Nephron (organoid): ENCODE data around the gene PRUNE2.
A peak's percentile ranks its signal among the peaks of the same experiment; 100 is the strongest.

Source experiments
- H3K27ac Mint-ChIP-seq, 3 experiments: 2 replicates each; pipeline ENCODE4 v1.8.0; 2020; ENCODE audit warnings: mixed read lengths in 3 of 3, mild to moderate bottlenecking in 2 of 3, moderate library complexity in 1 of 3
- H3K27me3 Mint-ChIP-seq: 2 replicates; pipeline ENCODE4 v1.8.0; 2021; ENCODE audit warnings: low read depth, mild to moderate bottlenecking, moderate library complexity, mixed read lengths
- H3K36me3 Mint-ChIP-seq: 2 replicates; pipeline ENCODE4 v1.8.0; 2020; ENCODE audit warnings: low read depth, mixed read lengths
- H3K4me1 Mint-ChIP-seq: 2 replicates; pipeline ENCODE4 v1.8.0; 2020; ENCODE audit warnings: mixed read lengths
- H3K4me3 Mint-ChIP-seq, 3 experiments: 2 replicates each; pipeline ENCODE4 v1.8.0; 2020; ENCODE audit warnings: mild to moderate bottlenecking in 3 of 3, mixed read lengths in 3 of 3, moderate library complexity in 2 of 3
- H3K9me3 Mint-ChIP-seq: 2 replicates; pipeline ENCODE4 v1.8.0; 2020; ENCODE audit warnings: mixed read lengths
- CTCF ChIP-seq, 3 experiments: fragments of 200-600 bp; sonication (generic); IDR thresholded peaks; one replicate each; pipeline ENCODE4 v1.5.0; 2021; ENCODE audit warnings: antibody characterized with exemption in 3 of 3; ENCODE audit not compliant: unreplicated experiment in 3 of 3

PRUNE2 gene

GRCh38 chr9:76620996-76621395 is 284.9 kb downstream of the PRUNE2 start:
- peak overlapping the region in 2 of 3 experiments; percentile 5 to 11 for H3K27ac Mint-ChIP-seq
- no peaks in the 10 kb centered on the region for H3K4me1 Mint-ChIP-seq
- no peaks in the 10 kb centered on the region for H3K36me3 Mint-ChIP-seq
- H3K9me3 Mint-ChIP-seq: no peaks in the 10 kb centered on the region
- no peaks in the 10 kb centered on the region for H3K27me3 Mint-ChIP-seq
- no peak overlapping the region for H3K4me3 Mint-ChIP-seq
- no peak for TF ChIP-seq CTCF (IDR thresholded peaks at IDR 0.05; ENCODE audit: unreplicated experiment in 3 of 3)

- Mint-ChIP-seq H3K4me1 (no peaks in the 10 kb centered on the region), H3K27ac (peak overlapping the region in 2 of 3 experiments; percentile 5 to 11), H3K9me3 (no peaks in the 10 kb centered on the region), H3K4me3 (no peak overlapping the region), H3K27me3 (peaks cover 3% of the 10 kb centered on the region), H3K36me3 (no peaks in the 10 kb centered on the region)
- no peak for TF ChIP-seq CTCF (IDR thresholded peaks at IDR 0.05; ENCODE audit: unreplicated experiment in 3 of 3)
Measured at GRCh38 chr9:76620581-76620980, 285.3 kb downstream of the PRUNE2 start.

GRCh38 chr9:76619640-76620039 is 286.3 kb downstream of the PRUNE2 start:
- Mint-ChIP-seq H3K4me1 (no peaks in the 10 kb centered on the region), H3K36me3 (no peaks in the 10 kb centered on the region), H3K4me3 (no peak overlapping the region), H3K27ac (peak overlapping the region in 2 of 3 experiments; percentile 55 to 89), H3K9me3 (no peaks in the 10 kb centered on the region), H3K27me3 (peaks cover 3% of the 10 kb centered on the region)
- TF ChIP-seq CTCF (IDR thresholded peaks at IDR 0.05; ENCODE audit: unreplicated experiment in 3 of 3): no peak

GRCh38 chr9:76619197-76619596 is 286.7 kb downstream of the PRUNE2 start:
- Mint-ChIP-seq H3K27me3 (peaks cover 3% of the 10 kb centered on the region), H3K27ac (peak overlapping the region in 1 of 3 experiments; percentile 89), H3K9me3 (no peaks in the 10 kb centered on the region), H3K4me3 (no peak overlapping the region), H3K36me3 (no peaks in the 10 kb centered on the region), H3K4me1 (no peaks in the 10 kb centered on the region)
- no peak for TF ChIP-seq CTCF (IDR thresholded peaks at IDR 0.05; ENCODE audit: unreplicated experiment in 3 of 3)

- peaks cover 3% of the 10 kb centered on the region for H3K27me3 Mint-ChIP-seq
- H3K4me1 Mint-ChIP-seq: no peaks in the 10 kb centered on the region
- peak overlapping the region in 1 of 3 experiments; percentile 89 for H3K27ac Mint-ChIP-seq
- H3K9me3 Mint-ChIP-seq: no peaks in the 10 kb centered on the region
- no peaks in the 10 kb centered on the region for H3K36me3 Mint-ChIP-seq
- TF ChIP-seq CTCF (IDR thresholded peaks at IDR 0.05; ENCODE audit: unreplicated experiment in 3 of 3): no peak
- no peak overlapping the region for H3K4me3 Mint-ChIP-seq
Measured at GRCh38 chr9:76618762-76619161, 287.2 kb downstream of the PRUNE2 start.

GRCh38 chr9:76617497-76618175 is 288.3 kb downstream of the PRUNE2 start:
- Mint-ChIP-seq H3K4me3 (no peak overlapping the region), H3K36me3 (no peaks in the 10 kb centered on the region), H3K9me3 (no peaks in the 10 kb centered on the region), H3K4me1 (no peaks in the 10 kb centered on the region), H3K27me3 (peaks cover 5% of the 10 kb centered on the region), H3K27ac (no peak overlapping the region)
- no peak for TF ChIP-seq CTCF (IDR thresholded peaks at IDR 0.05; ENCODE audit: unreplicated experiment in 3 of 3)
